HG03025 (cell line): ENCODE measurements around the gene ROMO1.
"Not testable (repeated sequence)": the region's sequence is repeated elsewhere in the genome, so short reads cannot be mapped to it uniquely, and the experiment has no call there.

ENCODE experiments used
- ATAC-seq: cut with Tn5 transposase; IDR thresholded peaks from one replicate; pipeline ENCODE4 v1.9.1; 2021; ENCODE audit warnings: mild to moderate bottlenecking, moderate library complexity; ENCODE audit not compliant: unreplicated experiment, low FRiP score

Gene ROMO1

GRCh38 chr20:35709259-35709658, 10.1 kb downstream of the ROMO1 start:
- ATAC-seq, result no peak

- no peak for ATAC-seq
Observed at GRCh38 chr20:35710039-35710438, 10.8 kb downstream of the ROMO1 start.

GRCh38 chr20:35710884-35711587, 11.8 kb downstream of the ROMO1 start:
- no peak for ATAC-seq

- no peak for ATAC-seq
Observed at GRCh38 chr20:35711588-35712209, 12.5 kb downstream of the ROMO1 start.

- not testable (repeated sequence) for ATAC-seq
Observed at GRCh38 chr20:35713120-35713519, 13.9 kb downstream of the ROMO1 start.

GRCh38 chr20:35714127-35714526, 14.9 kb downstream of the ROMO1 start:
- ATAC-seq, result no peak

GRCh38 chr20:35715652-35716051, 16.4 kb downstream of the ROMO1 start:
- ATAC-seq, result no peak

GRCh38 chr20:35716330-35716729, 17.1 kb downstream of the ROMO1 start:
- no peak for ATAC-seq

- not testable (repeated sequence) for ATAC-seq
Observed at GRCh38 chr20:35718321-35718720, 19.1 kb downstream of the ROMO1 start.

GRCh38 chr20:35718972-35719635, 19.9 kb downstream of the ROMO1 start:
- no peak for ATAC-seq

GRCh38 chr20:35719717-35720116, 20.5 kb downstream of the ROMO1 start:
- ATAC-seq, result no peak

- ATAC-seq, result no peak
Observed at GRCh38 chr20:35720165-35721123, 21.2 kb downstream of the ROMO1 start.

GRCh38 chr20:35721219-35721618, 22.0 kb downstream of the ROMO1 start:
- no peak for ATAC-seq

- ATAC-seq, result no peak
Observed at GRCh38 chr20:35721621-35722020, 22.4 kb downstream of the ROMO1 start.

- ATAC-seq, result not testable (repeated sequence)
Observed at GRCh38 chr20:35723275-35723639, 24.1 kb downstream of the ROMO1 start.

- not testable (repeated sequence) for ATAC-seq
Observed at GRCh38 chr20:35723652-35724320, 24.6 kb downstream of the ROMO1 start.

- no peak for ATAC-seq
Observed at GRCh38 chr20:35724321-35725230, 25.4 kb downstream of the ROMO1 start.

- no peak for ATAC-seq
Observed at GRCh38 chr20:35726842-35727711, 27.9 kb downstream of the ROMO1 start.
